Epidermal melanocyte (primary cell): Measurements from ENCODE around the gene ANKRD27.
"Not testable (repeated sequence)": the region's sequence is repeated elsewhere in the genome, so short reads cannot be mapped to it uniquely, and the experiment has no call there.

Source experiments
- DNase-seq: peaks from one replicate; pipeline ENCODE4 v3.0.0; 2011; ENCODE audit warnings: low spot score; ENCODE audit not compliant: insufficient read length

The ANKRD27 gene

DNA sequence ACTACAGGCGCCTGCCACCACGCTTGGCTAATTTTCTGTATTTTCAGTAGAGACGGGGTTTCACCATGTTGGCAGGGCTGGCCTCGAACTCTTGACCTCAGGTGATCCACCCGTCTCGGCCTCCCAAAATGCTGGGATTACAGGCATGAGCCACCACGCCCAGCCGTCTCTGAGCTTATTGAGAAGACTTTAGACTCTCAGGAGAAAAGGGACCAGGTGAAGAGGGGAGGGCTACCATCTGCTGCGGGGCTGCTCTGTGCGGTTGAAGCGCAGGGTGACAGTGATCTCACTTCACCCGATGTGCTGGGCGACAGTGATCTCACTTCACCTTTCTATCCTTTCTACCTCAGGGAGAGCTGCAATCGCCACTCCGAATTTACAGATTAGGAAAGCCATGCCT, 68.7 kb downstream of the ANKRD27 start:
- no peak for DNase-seq

DNA sequence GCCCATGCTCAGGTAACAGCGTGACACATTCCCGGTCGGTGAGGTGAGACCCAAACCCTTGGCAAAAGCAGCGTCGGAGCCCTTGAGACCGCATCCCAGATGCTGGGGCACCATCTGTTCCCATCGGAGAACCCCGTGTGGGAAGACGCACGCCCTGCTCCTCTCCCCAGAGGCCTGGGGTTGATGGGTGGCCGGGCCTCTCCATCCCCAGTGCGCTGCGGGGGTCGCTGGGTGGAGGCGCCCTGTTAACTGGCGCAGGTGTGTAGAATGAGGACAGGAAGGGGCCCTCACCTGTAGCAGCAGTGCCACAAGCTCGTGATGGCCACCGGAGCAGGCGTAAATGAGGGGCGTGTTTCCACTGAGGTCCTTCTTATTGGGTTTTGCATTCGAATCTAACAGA, 69.4 kb downstream of the ANKRD27 start:
- DNase-seq: no peak

- DNase-seq: no peak
These were observed 71.0 kb downstream of the ANKRD27 start for GRCh38 chr19:32603961-32604360.

DNA sequence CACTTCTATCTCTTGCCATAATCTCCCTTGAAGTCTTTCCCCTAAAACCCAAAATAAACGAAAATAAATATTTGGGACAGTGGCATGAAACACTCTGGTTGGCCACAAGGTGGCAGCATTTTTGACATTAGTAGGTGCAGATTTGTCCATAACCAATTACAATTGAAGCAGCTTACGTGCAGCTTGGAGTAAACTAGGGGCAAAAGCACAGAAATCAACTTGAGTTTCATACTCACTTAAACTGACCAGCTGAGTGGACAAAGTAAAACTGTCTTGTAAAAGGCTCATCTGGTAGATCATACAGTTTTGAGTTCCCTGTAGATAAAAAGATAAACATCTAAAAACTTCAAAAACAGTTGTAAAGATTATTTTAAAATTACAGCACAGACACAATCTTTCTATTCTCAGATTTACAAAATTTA, 75.2 kb downstream of the ANKRD27 start:
- peak; percentile 45 for DNase-seq

DNA sequence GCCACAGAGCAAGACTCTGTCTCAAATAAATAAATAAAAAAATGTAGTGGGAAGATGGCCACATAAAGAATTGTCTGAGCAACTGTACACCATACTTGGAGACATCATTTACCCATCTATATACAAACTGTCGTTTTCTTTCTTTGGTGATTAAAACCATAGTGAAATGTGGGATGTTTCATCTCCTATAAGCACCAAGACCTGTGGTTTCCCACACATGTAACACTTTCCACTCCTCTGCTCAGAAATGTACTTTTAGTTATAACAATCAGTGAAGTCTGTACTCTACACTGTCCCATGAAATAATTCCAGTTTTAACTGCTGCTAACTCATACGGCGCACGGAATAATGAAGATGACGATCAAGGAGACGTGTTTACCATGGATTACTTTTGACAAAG, 75.7 kb downstream of the ANKRD27 start:
- no peak for DNase-seq

GRCh38 chr19:32598022-32598421, 77.0 kb downstream of the ANKRD27 start:
- no peak for DNase-seq

DNA sequence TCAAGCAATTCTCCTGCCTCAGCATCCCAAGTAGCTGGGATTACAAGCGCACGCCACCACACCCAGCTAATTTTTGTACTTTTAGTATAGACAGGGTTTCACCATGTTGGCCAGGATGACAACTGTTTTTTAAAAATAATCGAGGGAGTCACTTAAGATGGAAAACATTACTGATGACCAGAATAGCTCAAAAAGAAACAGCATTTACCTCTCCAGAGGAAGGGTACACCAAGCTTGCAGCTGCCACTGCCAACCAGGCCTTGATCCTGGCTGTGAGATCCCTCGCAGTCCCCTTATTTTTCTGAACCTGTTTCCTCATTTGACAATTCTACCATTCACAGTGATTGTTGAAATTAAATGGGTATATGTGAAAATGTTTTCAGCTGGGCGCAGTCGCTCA, 79.5 kb downstream of the ANKRD27 start:
- DNase-seq: no peak

DNA sequence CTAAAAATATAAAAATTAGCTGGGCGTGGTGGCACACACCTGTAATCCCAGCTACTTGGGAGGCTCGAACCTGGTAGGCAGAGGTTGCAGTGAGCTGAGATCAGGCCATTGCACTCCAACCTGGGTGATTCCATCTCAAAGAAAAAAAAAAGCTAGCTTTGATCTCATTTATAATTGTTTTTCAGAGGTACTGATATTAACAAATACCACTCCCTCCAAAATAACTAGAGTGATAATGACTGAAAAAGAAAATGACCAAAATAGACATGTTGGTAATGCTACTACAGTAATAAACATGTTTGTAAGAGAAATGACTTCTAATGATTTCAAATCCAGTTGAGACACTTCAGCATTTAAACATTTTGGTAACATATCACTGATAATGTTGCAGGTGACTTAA, 81.0 kb downstream of the ANKRD27 start:
- DNase-seq: no peak

DNA sequence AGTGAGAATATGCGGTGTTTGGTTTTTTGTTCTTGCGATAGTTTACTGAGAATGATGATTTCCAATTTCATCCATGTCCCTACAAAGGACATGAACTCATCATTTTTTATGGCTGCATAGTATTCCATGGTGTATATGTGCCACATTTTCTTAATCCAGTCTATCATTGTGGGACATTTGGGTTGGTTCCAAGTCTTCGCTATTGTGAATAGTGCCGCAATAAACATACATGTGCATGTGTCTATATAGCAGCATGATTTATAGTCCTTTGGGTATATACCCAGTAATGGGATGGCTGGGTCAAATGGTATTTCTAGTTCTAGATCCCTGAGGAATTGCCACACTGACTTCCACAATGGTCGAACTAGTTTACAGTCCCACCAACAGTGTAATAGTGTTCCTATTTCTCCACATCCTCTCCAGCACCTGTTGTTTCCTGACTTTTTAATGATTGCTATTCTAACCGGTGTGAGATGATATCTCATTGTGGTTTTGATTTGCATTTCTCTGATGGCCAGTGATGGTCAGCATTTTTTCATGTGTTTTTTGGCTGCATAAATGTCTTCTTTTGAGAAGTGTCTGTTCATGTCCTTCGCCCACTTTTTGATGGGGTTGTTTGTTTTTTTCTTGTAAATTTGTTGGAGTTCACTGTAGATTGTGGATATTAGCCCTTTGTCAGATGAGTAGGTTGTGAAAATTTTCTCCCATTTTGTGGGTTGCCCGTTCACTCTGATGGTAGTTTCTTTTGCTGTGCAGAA, 87.1 kb downstream of the ANKRD27 start:
- not testable (repeated sequence) for DNase-seq

- no peak for DNase-seq
These were observed 93.2 kb downstream of the ANKRD27 start for GRCh38 chr19:32581705-32582179.

DNA sequence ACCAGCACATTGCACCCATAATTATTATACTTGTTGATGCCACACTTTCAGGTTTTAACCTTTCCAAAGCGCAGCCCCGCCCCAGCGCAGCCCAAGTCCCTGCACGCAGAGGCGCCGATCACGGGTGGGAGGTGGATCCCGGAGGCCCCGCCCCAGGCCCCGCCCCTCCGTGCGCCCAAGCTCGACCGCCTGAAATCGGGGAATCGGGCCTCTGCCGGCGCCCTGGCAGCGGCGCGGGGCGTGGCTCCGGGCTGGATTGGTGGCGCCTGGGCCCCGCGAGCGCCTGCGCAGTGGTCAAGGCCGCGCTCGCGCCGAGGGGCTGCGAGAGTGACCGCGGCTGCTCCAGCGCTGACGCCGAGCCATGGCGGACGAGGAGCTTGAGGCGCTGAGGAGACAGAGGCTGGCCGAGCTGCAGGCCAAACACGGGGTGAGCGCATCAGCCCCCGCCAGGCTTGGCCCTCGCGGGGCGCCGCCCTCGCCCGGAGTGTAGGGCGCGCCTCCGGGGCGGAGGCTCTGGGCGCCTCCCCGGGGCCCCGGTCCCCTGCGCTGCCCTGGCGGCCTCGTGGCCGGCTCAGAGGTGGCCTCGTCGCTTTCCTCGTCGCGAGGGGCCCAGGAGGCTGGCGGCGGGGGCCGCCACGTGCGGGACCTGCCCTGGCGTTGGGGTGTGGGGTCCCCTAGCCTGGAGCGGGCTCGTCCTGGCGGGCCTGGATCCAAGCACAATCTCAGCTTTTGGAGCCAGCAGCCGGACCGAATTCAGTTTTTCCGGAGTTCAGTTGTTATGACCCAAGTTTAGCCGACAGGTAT, 93.9 kb downstream of the ANKRD27 start, which contains the start of gene PDCD5:
TSS of gene PDCD5 (plus strand) at position 290 of the 804 bp plus-strand sequence. CDS start at position 362, 72 bp downstream.
- DNase-seq: peak; percentile 88

GRCh38 chr19:32580353-32580900, 94.6 kb downstream of the ANKRD27 start:
- DNase-seq: no peak

- DNase-seq: no peak
These were observed 98.2 kb downstream of the ANKRD27 start for GRCh38 chr19:32576790-32577189.

DNA sequence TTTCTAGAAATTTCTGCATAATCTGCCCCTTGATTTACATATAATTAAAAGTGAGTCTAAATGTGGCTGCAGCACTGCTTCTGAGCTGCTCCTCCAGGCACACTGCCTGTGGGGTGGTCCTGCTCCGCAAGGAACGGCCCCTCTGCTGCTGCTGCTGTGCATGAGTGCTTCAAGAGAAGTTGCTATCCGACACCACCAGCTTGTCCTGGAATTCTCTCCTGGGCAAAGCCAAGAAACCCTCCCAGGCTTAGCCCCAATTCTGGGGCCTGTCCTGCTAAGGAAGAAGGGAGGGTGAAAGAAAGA, 101.5 kb downstream of the ANKRD27 start:
- no peak for DNase-seq

- not testable (repeated sequence) for DNase-seq
These were observed 102.1 kb downstream of the ANKRD27 start for GRCh38 chr19:32572700-32573491.

- not testable (repeated sequence) for DNase-seq
These were observed 103.4 kb downstream of the ANKRD27 start for GRCh38 chr19:32571471-32572075.

DNA sequence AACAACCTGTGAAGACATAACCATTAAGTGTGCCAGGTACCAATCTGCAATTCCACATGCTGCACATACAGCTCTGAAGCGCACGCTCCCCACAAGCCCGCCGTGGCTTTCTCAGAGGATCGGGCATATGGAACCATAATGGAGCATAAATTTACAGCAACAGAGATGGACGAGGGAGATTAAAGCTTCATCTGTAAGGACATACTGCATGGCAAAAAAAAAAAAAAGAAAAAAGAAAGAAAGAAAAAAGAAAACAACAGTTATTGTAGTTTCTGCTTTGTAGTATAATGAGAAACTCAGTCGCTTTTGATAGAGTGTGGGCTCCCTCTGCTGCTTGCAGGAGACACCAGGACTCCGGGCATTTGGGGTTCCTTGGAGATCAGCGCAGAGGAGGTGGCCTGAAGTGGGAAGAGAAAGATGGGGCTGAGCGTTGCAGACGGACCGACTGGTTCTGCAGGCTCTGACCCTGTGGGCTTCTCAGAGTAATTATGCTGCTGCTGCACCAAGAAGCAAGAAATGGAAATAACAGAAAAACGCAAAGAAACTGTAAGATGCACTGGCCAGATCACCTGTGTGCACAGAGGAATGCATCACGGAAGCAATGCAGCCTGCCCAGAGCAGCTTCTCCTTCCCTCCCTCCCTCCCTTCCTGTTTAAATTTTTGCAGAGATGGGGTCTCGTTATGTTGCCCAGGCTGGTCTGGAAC, 104.7 kb downstream of the ANKRD27 start:
- DNase-seq: no peak

GRCh38 chr19:32567486-32567885, 107.5 kb downstream of the ANKRD27 start:
- DNase-seq: no peak

GRCh38 chr19:32566246-32566830, 108.6 kb downstream of the ANKRD27 start:
- no peak for DNase-seq

DNA sequence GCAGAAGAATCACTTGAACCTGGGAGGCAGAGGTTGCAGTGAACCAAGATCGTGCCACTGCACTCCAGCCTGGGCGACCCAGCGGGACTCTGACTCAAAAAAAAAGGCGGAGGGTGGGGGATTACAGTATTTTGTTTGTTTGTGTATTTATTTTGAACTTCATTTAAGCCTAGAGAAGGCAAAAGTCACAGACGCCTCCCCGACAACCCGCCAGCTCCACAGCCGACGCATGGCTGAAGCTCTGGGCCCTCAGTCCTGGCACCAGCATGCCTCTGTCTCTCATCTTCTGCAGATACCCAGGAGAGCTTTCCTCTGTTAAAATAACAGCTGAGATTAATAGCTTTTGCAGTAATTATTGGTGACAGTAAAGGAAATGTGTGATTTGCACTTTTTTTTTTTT, 111.2 kb downstream of the ANKRD27 start:
- no peak for DNase-seq
